Bronchial epithelial cell (primary cell): Measurements from ENCODE around the gene MYCN. TPM values are rescaled to one million over a fixed set of nuclear protein-coding genes. Genes with fewer than 3 reads are reported as not detected.

ENCODE experiments used
- DNase-seq: peaks from one replicate; pipeline ENCODE4 v3.0.0-alpha.2; 2010; ENCODE audit warnings: low read depth
- FAIRE-seq: peaks from 2 replicates; lab custom pipeline; 2011; peaks lifted over from hg19 to GRCh38; lab: Jason Lieb, UNC
- H3K27me3 ChIP-seq: 2 replicates; pipeline ENCODE4 v1.5.1; 2011; ENCODE audit warnings: low read length; ENCODE audit not compliant: control insufficient read depth, insufficient read depth
- H3K36me3 ChIP-seq: 2 replicates; pipeline ENCODE4 v1.5.1; 2011; ENCODE audit warnings: low read length; ENCODE audit not compliant: control insufficient read depth, insufficient read depth
- H3K4me3 ChIP-seq: 2 replicates; pipeline ENCODE4 v1.5.1; 2011; ENCODE audit warnings: mild to moderate bottlenecking, low read depth, low read length, control low read depth
- total RNA-seq: library from RNA; depleted of rRNA; stranded (reverse); fragments of >200 nt; gene quantifications from 2 replicates; pipeline ENCODE4 v1.2.1, GENCODE V29; 2014
- TF ChIP-seq, protein P1 (sequence below): IDR thresholded peaks from 2 replicates; pipeline ENCODE4 v1.5.1; 2011; ENCODE audit warnings: mild to moderate bottlenecking, moderate library complexity, low read length, control low read depth, inconsistent platforms; ENCODE audit not compliant: insufficient read depth, severe bottlenecking

MYCN gene
- total RNA-seq, 1 donor from 2014 or later, result not detected

- peaks cover 1% of the 10 kb centered on the region for H3K27me3 ChIP-seq
- FAIRE-seq (peak; percentile 73), DNase-seq (no peak)
- TF ChIP-seq, protein P1, sequence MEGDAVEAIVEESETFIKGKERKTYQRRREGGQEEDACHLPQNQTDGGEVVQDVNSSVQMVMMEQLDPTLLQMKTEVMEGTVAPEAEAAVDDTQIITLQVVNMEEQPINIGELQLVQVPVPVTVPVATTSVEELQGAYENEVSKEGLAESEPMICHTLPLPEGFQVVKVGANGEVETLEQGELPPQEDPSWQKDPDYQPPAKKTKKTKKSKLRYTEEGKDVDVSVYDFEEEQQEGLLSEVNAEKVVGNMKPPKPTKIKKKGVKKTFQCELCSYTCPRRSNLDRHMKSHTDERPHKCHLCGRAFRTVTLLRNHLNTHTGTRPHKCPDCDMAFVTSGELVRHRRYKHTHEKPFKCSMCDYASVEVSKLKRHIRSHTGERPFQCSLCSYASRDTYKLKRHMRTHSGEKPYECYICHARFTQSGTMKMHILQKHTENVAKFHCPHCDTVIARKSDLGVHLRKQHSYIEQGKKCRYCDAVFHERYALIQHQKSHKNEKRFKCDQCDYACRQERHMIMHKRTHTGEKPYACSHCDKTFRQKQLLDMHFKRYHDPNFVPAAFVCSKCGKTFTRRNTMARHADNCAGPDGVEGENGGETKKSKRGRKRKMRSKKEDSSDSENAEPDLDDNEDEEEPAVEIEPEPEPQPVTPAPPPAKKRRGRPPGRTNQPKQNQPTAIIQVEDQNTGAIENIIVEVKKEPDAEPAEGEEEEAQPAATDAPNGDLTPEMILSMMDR, result no peak
- no peak overlapping the region for H3K4me3 ChIP-seq
- no peaks in the 10 kb centered on the region for H3K36me3 ChIP-seq
Measured at GRCh38 chr2:15986068-15986560, 45.8 kb downstream of the MYCN start.

DNA sequence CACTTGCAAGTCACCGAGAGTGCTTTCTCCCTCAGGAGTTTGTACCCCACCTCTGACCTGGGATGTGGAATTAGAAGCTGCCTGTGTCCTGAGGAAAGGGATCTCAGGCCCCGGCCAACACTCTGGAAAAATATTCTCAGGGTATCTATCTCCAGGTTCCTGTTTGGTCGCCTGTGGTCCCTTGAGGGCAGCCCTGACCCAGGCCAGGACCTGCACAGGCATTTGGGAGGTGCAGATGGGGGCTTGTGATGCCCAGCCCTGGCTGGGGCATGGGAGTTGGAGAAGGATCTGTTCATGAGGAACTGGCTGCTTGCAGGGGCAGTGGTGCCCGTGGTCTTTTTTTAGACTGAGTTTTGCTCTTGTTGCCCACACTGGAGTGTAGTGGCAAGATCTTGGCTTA, 46.3 kb downstream of the MYCN start:
- FAIRE-seq, result no peak

GRCh38 chr2:15988733-15989132, 48.4 kb downstream of the MYCN start:
- TF ChIP-seq, protein P1, result no peak
- no peaks in the 10 kb centered on the region for H3K36me3 ChIP-seq
- FAIRE-seq (no peak), DNase-seq (no peak)
- H3K27me3 ChIP-seq, result peaks cover 1% of the 10 kb centered on the region
- no peak overlapping the region for H3K4me3 ChIP-seq

More for the DNA sequence above, 46.3 kb downstream of the MYCN start:
- Histone ChIP-seq H3K4me3 (no peak overlapping the region), H3K36me3 (no peaks in the 10 kb centered on the region), H3K27me3 (peaks cover 1% of the 10 kb centered on the region)
- TF ChIP-seq, protein P1, result no peak
- DNase-seq, result no peak

DNA sequence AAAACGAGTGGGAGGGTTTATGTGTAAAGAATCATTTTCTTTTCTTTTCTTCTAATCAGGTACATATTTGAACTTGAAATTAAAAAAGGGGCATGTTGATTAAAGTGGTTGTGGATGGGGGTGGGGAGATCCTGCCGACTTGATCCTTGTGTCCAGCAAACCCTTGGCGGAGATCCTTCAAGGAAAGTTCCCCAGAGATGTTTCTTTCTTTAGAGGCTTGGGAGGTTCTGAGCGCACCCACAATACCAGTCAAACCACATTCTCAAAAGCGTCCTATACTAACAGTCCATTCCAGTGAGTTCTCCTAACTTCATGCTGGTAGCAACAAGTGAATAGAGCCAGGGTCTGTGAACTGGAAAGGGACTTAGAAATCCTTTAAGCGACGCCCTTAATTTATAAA, 49.2 kb downstream of the MYCN start:
- peaks cover 1% of the 10 kb centered on the region for H3K27me3 ChIP-seq
- FAIRE-seq, result no peak
- no peak overlapping the region for H3K4me3 ChIP-seq
- TF ChIP-seq, protein P1, result no peak
- DNase-seq, result peak; percentile 19
- no peaks in the 10 kb centered on the region for H3K36me3 ChIP-seq

DNA sequence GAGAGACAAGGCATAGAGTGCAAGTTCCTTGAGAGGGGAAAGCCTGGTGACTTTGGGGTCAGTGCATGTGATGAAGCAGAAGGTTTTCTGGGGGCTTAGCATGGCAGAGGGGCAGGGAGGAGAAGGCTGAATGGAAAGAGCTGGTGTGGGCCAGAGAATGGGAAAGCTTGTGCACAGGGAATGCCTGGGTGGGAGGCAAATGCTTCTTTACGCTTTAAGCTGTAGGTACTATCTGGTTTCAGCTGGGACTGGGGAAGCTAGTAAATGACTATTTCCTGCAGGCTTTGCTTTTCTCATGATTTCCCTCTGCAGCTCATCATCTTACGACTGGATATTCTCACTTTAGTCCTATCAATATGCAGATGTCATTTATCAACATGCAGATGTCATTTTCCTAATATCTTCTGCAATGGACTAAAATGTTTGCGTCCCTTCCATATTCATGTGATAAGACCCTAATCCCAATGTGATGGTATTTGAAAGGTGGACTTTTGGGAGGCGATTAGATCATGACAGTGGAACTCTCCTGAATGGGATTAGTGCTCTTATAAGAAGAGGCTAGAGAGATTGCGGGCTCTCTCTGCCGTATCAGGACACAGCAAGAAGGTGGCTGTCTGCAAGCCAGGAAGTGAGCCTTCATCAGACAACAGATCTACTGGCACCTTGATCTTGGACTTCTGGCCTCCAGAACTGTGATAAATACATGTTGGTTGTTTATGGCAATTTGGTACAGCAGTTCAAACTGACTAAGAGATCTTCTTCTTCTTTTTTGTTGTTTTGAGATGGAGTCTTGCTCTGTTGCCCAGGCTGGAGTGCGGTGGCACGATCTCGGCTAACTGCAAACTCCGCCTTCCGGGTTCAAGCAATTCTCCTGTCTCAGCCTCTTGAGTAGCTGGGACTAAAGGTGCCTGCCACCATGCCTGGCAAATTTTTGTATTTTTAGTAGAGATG, 50.1 kb downstream of the MYCN start:
- TF ChIP-seq, protein P1, result no peak

More for the DNA sequence above, 50.1 kb downstream of the MYCN start:
- peaks cover 1% of the 10 kb centered on the region for H3K27me3 ChIP-seq
- DNase-seq (no peak), FAIRE-seq (no peak)
- no peaks in the 10 kb centered on the region for H3K36me3 ChIP-seq
- no peak overlapping the region for H3K4me3 ChIP-seq
